ENCODE results near the gene BAZ2A.
"Not testable (repeated sequence)": the region's sequence is repeated elsewhere in the genome, so short reads cannot be mapped to it uniquely, and the experiment has no call there.

The BAZ2A gene

GRCh38 chr12:56593909-56594621 lies 36.1 kb downstream of the BAZ2A start:
- peak; percentile 41 for DNase-seq (ENCODE audit: low spot score)

- DNase-seq (ENCODE audit: low spot score) = no peak
Measured at GRCh38 chr12:56591961-56592360, 38.2 kb downstream of the BAZ2A start.

GRCh38 chr12:56591126-56591525 lies 39.0 kb downstream of the BAZ2A start:
- DNase-seq (ENCODE audit: low spot score) = no peak

GRCh38 chr12:56590237-56590830 lies 39.8 kb downstream of the BAZ2A start:
- no peak for DNase-seq (ENCODE audit: low spot score)

GRCh38 chr12:56589783-56590182 lies 40.3 kb downstream of the BAZ2A start:
- no peak for DNase-seq (ENCODE audit: low spot score)

GRCh38 chr12:56585098-56585497 lies 45.0 kb downstream of the BAZ2A start:
- no peak for DNase-seq (ENCODE audit: low spot score)

- DNase-seq (ENCODE audit: low spot score) = no peak
Measured at GRCh38 chr12:56581418-56582145, 48.5 kb downstream of the BAZ2A start.

GRCh38 chr12:56578983-56579546 lies 51.1 kb downstream of the BAZ2A start:
- no peak for DNase-seq (ENCODE audit: low spot score)

GRCh38 chr12:56577248-56577647 lies 52.9 kb downstream of the BAZ2A start:
- DNase-seq (ENCODE audit: low spot score) = not testable (repeated sequence)

- DNase-seq (ENCODE audit: low spot score) = no peak
Measured at GRCh38 chr12:56574210-56574609, 55.9 kb downstream of the BAZ2A start.

- DNase-seq (ENCODE audit: low spot score) = no peak
Measured at GRCh38 chr12:56572288-56572687, 57.8 kb downstream of the BAZ2A start.

- no peak for DNase-seq (ENCODE audit: low spot score)
Measured at GRCh38 chr12:56571121-56571520, 59.0 kb downstream of the BAZ2A start.

- DNase-seq (ENCODE audit: low spot score) = no peak
Measured at GRCh38 chr12:56568146-56568545, 62.0 kb downstream of the BAZ2A start.

GRCh38 chr12:56565510-56566101 lies 64.5 kb downstream of the BAZ2A start:
- DNase-seq (ENCODE audit: low spot score) = peak; percentile 17

GRCh38 chr12:56551070-56551469 lies 79.1 kb downstream of the BAZ2A start:
- no peak for DNase-seq (ENCODE audit: low spot score)

- no peak for DNase-seq (ENCODE audit: low spot score)
Measured at GRCh38 chr12:56546680-56547079, 83.4 kb downstream of the BAZ2A start.
